ENCODE data around the gene BGLAP.

BGLAP gene

GRCh38 chr1:156244126-156244525 lies 2.1 kb downstream of the BGLAP start:
- TF ChIP-seq CREB5 (CRISPR knock-in tag; IDR thresholded peaks at IDR 0.05; ENCODE audit: low read depth) (no peak), TCF4 (CRISPR knock-in tag; IDR thresholded peaks at IDR 0.05; ENCODE audit: borderline replicate concordance) (no peak), ARNTL (CRISPR knock-in tag; IDR thresholded peaks at IDR 0.05; ENCODE audit: borderline replicate concordance, low read depth) (no peak), TOX (CRISPR knock-in tag; IDR thresholded peaks at IDR 0.05; ENCODE audit: borderline replicate concordance) (no peak), ZFP3 (CRISPR knock-in tag; IDR thresholded peaks at IDR 0.05) (no peak), ZNF8 (CRISPR knock-in tag; IDR thresholded peaks at IDR 0.05) (no peak), GLIS3 (CRISPR knock-in tag; IDR thresholded peaks at IDR 0.05) (no peak), CSDC2 (CRISPR knock-in tag; IDR thresholded peaks at IDR 0.05) (no peak), ZC3H10 (CRISPR knock-in tag; IDR thresholded peaks at IDR 0.05) (no peak), ZFP30 (CRISPR knock-in tag; IDR thresholded peaks at IDR 0.05) (no peak)
- no peak for ATAC-seq

GRCh38 chr1:156244712-156245111 lies 2.7 kb downstream of the BGLAP start:
- no peak for TF ChIP-seq ZNF8 (CRISPR knock-in tag; IDR thresholded peaks at IDR 0.05)
- no peak for TF ChIP-seq OSR1 (CRISPR knock-in tag; IDR thresholded peaks at IDR 0.05)
- no peak for TF ChIP-seq ZNF70 (CRISPR knock-in tag; IDR thresholded peaks at IDR 0.05)
- TF ChIP-seq TOX (CRISPR knock-in tag; IDR thresholded peaks at IDR 0.05; ENCODE audit: borderline replicate concordance), result no peak
- ATAC-seq, result no peak

GRCh38 chr1:156245451-156246232 lies 3.7 kb downstream of the BGLAP start:
- TF ChIP-seq CREB5 (CRISPR knock-in tag; IDR thresholded peaks at IDR 0.05; ENCODE audit: low read depth) (no peak), PATZ1 (CRISPR knock-in tag; IDR thresholded peaks at IDR 0.05; ENCODE audit: borderline replicate concordance) (no peak), ZC3H10 (CRISPR knock-in tag; IDR thresholded peaks at IDR 0.05) (no peak), RARB (CRISPR knock-in tag; IDR thresholded peaks at IDR 0.05) (no peak), ZFP3 (CRISPR knock-in tag; IDR thresholded peaks at IDR 0.05) (no peak), POU6F1 (CRISPR knock-in tag; IDR thresholded peaks at IDR 0.05; ENCODE audit: borderline replicate concordance, low read depth) (no peak), TOX (CRISPR knock-in tag; IDR thresholded peaks at IDR 0.05; ENCODE audit: borderline replicate concordance) (no peak), SNAI2 (CRISPR knock-in tag; IDR thresholded peaks at IDR 0.05) (no peak), BACH2 (CRISPR knock-in tag; IDR thresholded peaks at IDR 0.05; ENCODE audit: borderline replicate concordance) (no peak), TSHZ2 (CRISPR knock-in tag; IDR thresholded peaks at IDR 0.05) (no peak), ARNTL (CRISPR knock-in tag; IDR thresholded peaks at IDR 0.05; ENCODE audit: borderline replicate concordance, low read depth) (no peak), OSR1 (CRISPR knock-in tag; IDR thresholded peaks at IDR 0.05) (no peak), ZFP30 (CRISPR knock-in tag; IDR thresholded peaks at IDR 0.05) (no peak), ZNF70 (CRISPR knock-in tag; IDR thresholded peaks at IDR 0.05) (no peak), TCF4 (CRISPR knock-in tag; IDR thresholded peaks at IDR 0.05; ENCODE audit: borderline replicate concordance) (no peak), ZNF8 (CRISPR knock-in tag; IDR thresholded peaks at IDR 0.05) (no peak), CSRNP3 (CRISPR knock-in tag; IDR thresholded peaks at IDR 0.05) (no peak), CSDC2 (CRISPR knock-in tag; IDR thresholded peaks at IDR 0.05) (no peak)
- no peak for ATAC-seq

Data from SK-N-SH treated with all-trans-retinoic acid at 6 μM for 48 hours (cell line).